NCI-H1092 (cell line): Measurements from ENCODE around the gene ZSWIM7.
A peak's percentile ranks its signal among the peaks of the same experiment; 100 is the strongest.
"Not testable (repeated sequence)": the region's sequence is repeated elsewhere in the genome, so short reads cannot be mapped to it uniquely, and the experiment has no call there.

Source experiments
- DNase-seq: peaks from one replicate; lab custom pipeline; 2025; lab: John Stamatoyannopoulos, UW

The ZSWIM7 gene

DNA sequence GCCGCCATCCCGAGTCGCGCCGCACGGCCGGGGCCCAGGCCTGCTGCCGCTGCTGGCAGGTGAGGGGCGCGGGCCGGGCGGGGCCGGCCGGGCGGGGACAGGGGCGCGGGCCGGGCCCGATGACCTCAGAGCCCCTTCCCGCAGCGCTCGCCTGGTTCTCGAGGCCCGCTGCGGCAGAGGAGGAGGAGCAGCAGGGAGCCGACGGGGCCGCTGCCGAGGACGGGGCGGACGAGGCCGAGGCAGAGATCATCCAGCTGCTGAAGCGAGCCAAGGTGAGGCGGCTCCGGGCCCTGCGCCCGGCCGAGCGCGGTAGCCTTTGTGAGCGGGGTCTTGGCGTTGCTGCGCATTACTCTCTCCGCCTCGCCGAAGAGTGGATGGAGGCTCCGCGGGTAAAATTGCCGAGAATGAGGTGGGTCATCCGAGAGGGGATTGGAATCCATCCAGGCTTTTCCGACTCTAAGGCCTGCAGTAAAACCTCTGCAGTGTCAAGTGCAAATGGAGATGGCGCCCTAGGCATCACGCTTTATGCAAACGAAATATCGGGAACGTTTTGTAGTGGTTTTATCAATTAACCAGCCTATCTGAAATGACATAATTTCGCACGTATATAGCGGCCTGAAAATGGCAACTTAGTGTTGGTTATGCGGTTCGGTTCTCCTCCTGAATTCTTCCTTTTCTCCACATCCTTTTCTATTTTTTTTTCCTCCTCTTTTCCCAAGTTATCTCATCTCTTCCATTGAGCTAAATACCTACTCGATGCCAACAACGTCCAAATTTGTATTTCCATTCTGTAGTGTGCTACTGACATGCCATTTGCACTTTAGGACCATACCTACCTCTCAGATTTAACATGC lies 697 bp upstream of the ZSWIM7 start:
- DNase-seq, result peak; percentile 7

DNA sequence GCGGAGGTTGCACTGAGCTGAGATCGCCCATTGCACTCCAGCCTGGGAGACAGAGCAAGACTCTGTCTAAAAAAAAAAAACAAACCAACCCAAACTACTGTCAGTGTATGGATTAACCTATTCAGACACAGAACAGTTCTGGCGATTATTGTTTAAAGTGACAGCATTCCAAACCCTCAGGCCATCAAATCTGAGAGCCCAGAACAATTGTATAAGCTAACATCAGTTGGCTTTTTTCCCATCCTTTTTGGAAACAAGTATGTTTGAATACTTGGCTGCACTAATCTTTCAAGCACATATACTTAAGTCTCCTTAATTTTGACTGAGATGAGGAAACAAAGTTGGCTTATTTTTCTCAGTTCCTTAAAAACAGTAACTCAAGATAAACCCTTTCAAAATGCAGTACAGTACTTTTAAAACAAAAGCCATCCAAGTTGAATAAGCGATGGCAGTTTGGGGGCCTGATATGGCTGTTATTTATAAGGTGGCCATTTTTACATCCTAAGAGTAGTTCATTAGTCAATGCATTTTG lies 1.4 kb downstream of the ZSWIM7 start:
- DNase-seq, result no peak

DNA sequence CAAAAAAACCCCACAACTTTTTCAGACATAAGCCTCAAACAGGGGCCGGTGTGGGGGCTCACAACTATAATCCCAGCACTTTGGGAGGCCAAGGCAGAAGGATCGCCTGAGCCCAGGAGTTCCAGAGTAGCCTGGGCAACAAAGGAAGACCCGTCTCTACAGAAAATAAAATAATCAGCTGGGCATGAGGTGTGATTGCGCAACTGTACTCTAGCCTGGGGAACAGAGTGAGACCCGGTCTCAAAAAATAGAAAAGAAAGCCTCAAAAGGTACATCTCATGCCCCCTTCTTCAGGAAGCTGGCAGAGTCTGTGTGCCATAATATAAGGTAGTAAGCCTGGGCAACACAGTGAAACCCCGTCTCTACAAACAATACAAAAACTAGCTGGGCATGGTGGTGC lies 3.2 kb downstream of the ZSWIM7 start:
- no peak for DNase-seq

- DNase-seq, result no peak
Observed at GRCh38 chr17:15981646-15982580, 17.6 kb downstream of the ZSWIM7 start.

DNA sequence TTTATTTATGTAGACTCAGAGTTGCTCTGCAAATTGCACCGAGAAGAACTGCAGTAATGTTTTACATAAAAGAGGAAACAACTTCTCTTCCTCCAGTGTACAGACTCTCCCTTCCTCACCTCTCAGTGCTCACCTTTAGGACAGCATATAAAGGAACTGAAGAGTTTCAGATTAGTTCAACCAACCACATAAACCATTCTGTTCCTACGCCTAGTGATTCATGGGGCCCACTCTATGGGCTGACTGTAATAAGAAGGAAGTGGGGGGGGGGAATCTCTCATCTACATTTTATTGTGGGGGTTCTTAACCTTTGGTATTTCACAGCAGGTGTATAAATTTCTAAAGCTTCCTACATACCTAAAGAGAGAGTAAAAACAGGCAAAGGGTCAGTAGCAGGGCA lies 18.3 kb downstream of the ZSWIM7 start:
- no peak for DNase-seq

GRCh38 chr17:15979013-15979412 lies 20.5 kb downstream of the ZSWIM7 start:
- not testable (repeated sequence) for DNase-seq

DNA sequence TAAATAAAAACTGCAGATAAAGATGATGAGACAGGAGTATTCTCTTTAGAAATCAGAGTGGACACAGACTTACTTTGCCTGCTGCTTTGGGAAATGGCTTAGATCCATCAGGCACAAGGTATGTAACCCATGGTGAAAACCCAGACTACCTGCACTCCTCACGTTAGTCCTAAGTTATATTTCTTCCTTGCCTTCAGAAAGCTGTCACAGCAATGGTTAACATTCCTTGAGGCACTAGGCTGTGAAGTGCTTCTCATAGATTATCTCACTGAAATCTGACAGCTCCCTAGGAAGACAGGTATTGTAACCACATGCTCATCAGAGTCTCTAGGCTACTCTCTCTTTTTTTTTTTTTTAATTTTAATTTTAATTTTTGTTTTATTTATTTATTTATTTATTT lies 20.9 kb downstream of the ZSWIM7 start:
- no peak for DNase-seq

DNA sequence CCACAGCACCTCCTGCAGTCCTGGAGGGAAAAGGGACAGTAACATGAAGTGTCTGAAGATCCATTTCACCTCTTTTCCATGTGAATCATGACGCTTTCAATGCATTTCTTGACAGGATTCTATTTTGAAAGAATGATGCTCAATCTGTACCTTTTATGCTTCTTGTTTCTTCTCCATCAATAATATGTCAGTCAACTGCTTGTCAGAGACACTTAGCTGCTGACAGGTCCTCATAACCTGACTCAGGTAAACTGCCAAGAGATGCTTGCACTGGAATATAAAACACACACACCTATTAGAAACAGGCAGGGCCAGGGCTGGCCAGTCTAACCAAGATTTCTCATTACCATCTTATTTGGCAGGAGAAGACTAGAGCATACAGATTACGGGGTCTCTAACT lies 21.6 kb downstream of the ZSWIM7 start:
- DNase-seq, result no peak

- DNase-seq, result no peak
Observed at GRCh38 chr17:15973834-15974233, 25.7 kb downstream of the ZSWIM7 start.

DNA sequence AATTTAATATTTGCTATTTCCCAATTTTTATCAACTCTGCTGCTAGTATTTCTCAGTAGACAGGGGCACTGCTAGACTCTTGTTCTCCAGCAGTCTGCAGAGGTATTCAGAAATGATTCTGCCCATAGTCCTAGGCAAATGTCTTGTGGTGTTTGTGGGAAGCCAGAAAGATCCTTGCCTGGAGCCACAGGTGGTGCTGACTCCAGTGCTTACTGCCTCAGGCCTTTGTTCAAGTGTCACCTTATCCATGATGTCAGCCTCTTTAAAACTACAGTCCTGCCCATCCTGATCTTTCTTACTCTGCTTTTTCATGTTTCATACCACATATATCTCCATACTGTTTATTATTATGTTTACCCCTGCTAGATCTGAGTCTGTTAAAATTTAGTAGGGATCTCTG lies 26.5 kb downstream of the ZSWIM7 start:
- DNase-seq, result no peak

GRCh38 chr17:15972497-15972951 lies 27.0 kb downstream of the ZSWIM7 start:
- DNase-seq, result no peak

- no peak for DNase-seq
Observed at GRCh38 chr17:15971882-15972281, 27.6 kb downstream of the ZSWIM7 start.

DNA sequence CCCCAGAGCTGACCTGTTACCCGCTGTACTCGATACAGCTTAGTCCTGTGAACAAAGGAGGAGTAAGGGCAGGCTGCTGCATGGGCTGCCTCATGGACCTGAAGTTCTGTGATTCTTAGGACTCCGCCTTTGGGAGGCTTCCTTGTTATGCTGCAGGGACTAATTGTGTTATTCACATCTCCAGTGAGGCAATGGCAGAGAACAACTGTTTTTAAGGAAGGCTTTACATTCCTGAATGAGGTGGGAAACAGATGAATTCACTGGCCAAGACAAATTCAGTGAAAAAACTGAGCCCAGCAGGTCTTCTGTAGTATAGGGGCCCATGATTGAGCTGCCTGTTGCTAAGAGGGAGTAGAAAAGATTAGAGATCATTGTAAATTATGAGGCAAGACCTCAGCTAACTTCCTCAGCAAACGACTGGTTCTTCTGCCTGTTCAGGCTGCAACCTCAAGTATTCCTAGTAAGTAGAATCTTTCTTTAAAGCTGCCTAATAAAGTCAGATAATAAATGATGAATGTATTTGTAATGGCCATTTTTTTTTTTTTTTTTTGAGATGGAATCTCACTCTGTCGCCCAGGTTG lies 28.3 kb downstream of the ZSWIM7 start:
- no peak for DNase-seq

DNA sequence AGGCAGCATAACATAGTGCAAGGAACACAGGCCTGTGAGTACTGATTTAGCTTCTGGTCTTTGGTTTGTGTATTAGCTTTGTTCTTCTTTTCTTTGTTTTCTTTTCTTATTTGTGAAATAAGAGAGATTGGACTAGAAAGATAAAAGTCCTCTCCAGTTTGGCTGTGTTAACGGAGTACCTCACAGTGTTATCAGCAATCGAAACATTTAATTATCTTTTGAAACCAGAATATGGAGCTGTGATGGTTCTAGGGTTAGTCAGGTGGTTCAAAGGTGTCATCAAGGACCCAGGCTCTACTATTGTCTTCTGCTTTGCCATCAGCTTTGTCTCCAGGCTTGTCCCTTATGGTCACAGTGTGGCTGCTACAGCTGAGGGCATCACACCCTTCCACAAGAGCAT lies 29.0 kb downstream of the ZSWIM7 start:
- DNase-seq, result no peak

DNA sequence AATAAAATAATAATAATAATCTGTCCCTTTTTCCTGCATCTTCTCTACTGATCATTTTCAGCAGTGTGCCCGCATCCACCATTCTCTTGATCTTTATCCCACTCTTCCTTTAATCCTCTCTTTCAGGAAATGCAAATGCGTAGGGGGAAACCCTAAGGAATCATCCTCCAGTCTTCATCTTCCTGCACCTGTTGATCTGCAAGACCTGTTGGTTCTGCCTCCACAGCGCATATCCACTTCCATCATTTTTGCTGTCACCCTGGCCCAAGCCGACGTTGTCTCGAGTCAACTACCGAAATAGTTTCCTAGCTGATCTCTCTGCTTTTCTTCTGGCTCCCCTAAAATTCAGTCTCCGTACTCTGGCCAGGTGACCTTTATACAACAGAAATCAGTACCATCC lies 30.0 kb downstream of the ZSWIM7 start:
- DNase-seq, result no peak

DNA sequence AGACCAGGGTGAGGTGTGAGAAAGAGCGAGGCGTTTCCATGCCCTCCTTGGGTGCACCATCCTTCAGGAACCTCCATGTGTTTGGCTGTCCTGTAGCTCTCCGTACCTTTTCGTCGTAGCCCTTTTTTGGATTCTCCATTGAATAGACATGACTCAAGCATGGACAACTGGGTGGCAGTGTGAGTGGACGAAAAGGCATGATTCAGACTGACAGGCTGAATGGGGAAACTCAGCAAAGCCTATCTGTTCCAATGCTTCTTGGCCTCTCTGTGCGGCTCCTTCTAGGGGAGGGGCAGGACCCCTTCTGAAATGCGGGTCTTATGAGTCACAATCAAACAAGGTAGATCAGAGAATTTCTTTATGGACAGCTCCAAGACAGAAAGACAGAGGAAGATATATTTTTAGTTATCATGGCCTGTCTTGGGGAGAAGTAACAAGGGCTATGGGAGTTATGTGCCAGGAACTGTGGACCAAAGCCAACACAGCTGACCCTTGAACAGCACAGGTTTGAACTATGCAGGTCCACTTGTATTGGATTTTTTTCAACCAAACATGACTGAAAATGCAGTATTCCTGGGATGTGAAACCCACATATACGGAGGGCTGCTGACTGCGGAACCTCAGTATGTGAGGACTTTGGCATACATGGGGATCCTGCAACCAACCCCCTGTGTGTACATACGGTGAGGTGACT lies 31.7 kb downstream of the ZSWIM7 start:
- no peak for DNase-seq

DNA sequence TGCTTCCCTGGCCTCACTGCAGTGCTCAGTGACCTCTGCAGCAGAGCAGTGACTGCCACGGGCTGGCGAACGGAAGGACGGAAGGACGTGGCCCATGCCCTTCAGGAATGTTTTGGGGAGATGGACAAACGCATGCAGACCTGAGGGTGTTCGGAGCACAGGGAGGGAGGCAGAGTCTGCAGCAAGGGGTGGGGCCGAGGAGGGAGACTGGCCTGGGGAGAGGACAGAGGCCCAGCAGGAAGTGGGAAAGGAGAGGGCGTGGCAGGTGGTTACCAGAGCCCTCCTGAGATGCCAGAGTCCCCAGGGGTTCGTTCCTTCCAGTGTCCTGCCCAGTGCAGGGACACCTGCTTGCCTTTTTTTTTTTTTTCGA lies 32.6 kb downstream of the ZSWIM7 start:
- no peak for DNase-seq

DNA sequence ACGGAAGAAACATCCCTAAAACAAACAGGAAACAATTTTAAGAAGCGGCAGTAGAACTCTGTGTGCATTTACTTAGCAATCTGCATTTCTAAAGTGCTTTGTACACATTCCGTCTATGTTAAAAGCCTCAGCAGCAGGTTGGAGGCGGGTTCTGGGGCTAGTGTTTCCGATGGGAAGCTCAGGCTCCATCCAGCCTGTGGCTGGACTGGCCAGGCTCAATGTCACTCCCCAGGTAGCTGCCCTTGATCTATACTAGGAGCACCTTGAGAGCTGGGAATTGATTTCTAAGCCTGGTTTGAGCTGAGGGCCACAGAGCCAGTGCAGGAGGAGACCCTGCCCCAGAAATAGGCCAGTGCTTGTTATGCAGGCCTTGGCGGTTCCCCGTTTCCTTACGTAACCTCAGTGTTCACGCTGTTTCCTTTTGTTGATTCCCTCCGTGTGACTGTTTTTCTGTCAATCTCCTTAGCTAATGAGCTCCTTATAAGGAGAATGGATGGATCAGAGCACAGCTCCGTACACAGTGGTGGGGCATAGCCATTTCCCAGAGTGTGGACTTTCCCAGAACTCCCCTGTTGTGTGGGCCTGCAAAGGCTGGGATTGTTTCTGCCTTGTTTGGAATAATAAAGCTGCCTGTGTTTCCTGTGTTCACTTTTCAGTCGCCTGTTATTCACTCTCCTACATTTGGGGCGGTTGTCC lies 33.2 kb downstream of the ZSWIM7 start:
- DNase-seq, result peak; percentile 42

DNA sequence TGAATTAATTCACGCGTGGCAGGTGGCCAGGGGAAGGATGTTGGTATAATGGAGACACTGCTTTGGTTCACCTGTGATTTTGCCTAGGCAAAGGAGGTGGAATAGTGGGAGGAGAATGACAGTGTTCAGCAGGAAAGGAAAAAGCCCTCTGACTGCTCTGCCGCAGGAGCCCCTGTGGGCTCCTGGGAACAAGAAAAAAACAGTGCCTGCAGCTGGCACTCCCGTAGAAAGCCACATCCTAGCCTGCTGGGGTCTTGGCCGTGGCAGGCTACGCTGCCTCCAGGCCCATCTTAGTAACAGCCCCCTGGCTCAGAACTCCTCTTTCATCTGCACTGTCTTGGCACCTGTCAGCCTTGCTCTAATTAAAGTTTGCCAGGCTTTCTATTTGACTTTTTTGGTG lies 34.0 kb downstream of the ZSWIM7 start:
- DNase-seq, result no peak

GRCh38 chr17:15963670-15964110 lies 35.8 kb downstream of the ZSWIM7 start:
- DNase-seq, result no peak

DNA sequence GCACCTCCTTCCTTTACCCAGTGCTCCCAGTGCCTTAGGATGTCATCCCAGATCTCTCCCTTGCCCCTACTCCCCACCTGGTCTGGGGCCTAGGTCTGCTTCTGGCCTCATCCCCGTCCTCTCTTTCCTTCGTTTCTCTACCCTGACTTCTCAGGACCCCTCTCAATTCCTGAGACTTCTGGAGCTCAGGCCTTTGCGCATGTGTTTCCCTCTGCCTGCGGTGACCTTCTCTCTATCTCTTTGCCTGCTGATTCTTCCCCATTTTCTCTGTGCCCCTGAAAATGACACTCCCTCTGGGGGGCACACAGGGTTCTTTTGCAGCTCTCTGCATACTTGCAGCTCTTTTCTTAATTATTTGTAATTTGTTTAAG lies 41.0 kb downstream of the ZSWIM7 start:
- no peak for DNase-seq
